Measurements from ENCODE around the gene MYO18A.

The MYO18A gene

DNA sequence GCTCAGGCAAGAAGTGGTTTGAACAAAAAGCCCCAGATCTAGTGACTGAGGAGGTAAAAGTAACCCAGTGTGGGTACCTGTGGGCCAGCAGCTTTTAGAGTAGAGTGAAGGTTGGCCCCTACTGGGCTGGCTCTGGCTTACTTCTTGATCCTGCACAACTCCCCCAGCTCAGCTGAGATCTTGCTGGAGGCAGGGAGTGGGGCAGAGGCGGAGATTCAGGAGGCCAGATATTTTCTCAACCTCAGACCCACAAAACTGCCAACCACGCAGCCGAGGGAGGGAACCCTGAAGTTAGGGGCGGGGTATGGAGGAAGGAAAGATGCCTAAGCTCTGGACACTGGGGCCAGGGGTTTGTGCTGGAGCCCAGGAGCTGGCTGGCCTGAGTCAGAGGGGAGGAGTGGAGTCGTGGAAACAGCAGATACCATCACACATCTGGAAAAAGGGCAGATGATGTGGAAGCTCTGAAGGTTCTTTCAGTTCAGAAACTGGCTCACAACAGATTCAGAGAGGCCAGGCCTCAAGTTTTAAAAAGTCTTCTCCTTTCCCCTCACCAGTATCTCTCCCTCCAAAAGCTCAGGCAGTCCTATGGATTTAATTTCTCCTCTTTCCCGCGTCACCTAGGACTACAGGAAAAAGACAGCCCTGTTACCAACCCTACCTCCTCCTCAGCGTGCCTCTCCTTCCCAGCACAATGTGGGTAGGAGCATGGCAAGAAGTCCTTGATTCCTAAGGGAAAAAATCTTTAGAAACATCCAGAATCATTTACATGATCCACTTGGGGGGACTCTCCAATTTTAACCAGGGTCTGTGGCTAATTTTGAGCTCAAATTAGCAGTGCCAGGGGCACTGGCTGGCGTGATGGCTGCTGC, 48.1 kb downstream of the MYO18A start:
- H3K36me3 ChIP-seq (ENCODE audit: control insufficient read depth in 2 of 2, insufficient read depth in 2 of 2, low read length in 2 of 2), result peaks cover 9 to 26% of the 10 kb centered on the region in 2 donors
- H3K9me3 ChIP-seq (ENCODE audit: control insufficient read depth in 2 of 2, low read length in 2 of 2), result no peaks in the 10 kb centered on the region
- H3K4me3 ChIP-seq (ENCODE audit: low read length in 2 of 2), result no peak overlapping the region
- no peak overlapping the region for H3K9ac ChIP-seq (ENCODE audit: low read depth in 1 of 2, low read length in 2 of 2)
- H3K27ac ChIP-seq (ENCODE audit: low read depth in 2 of 2, low read length in 2 of 2), result no peak overlapping the region
- H3K4me1 ChIP-seq (ENCODE audit: control insufficient read depth in 2 of 2, insufficient read depth in 2 of 2, low read length in 2 of 2), result no peaks in the 10 kb centered on the region
- H3K27me3 ChIP-seq (ENCODE audit: control insufficient read depth in 2 of 2, insufficient read depth in 2 of 2, low read length in 2 of 2), result no peaks in the 10 kb centered on the region

DNA sequence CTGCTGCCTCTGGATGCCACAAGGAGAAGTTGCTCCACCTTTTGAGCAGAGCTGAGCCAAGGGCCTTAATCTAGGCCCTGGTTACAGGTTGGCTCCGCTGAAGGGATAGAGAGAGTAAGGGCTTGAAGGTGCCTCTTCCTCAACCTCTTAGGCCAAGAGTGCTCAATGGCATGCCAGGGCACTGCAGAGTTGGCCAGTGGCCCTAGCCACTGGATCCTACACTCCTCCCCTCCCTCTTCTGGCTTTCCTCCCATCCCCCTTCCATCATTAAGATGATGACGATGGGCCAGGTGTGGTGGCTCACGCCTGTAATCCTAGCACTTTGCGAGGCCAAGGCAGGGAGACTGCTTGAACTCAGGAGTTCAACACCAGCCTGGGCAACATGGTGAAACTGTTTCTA, 50.5 kb downstream of the MYO18A start:
- Histone ChIP-seq H3K4me3 (ENCODE audit: low read length in 2 of 2) (no peak overlapping the region), H3K36me3 (ENCODE audit: control insufficient read depth in 2 of 2, insufficient read depth in 2 of 2, low read length in 2 of 2) (peaks cover 0 to 18% of the 10 kb centered on the region in 2 donors), H3K4me1 (ENCODE audit: control insufficient read depth in 2 of 2, insufficient read depth in 2 of 2, low read length in 2 of 2) (peaks cover 8 to 10% of the 10 kb centered on the region in 2 donors), H3K27ac (ENCODE audit: low read depth in 2 of 2, low read length in 2 of 2) (no peak overlapping the region), H3K27me3 (ENCODE audit: control insufficient read depth in 2 of 2, insufficient read depth in 2 of 2, low read length in 2 of 2) (no peaks in the 10 kb centered on the region), H3K9me3 (ENCODE audit: control insufficient read depth in 2 of 2, low read length in 2 of 2) (no peaks in the 10 kb centered on the region), H3K9ac (ENCODE audit: low read depth in 1 of 2, low read length in 2 of 2) (no peak overlapping the region)

DNA sequence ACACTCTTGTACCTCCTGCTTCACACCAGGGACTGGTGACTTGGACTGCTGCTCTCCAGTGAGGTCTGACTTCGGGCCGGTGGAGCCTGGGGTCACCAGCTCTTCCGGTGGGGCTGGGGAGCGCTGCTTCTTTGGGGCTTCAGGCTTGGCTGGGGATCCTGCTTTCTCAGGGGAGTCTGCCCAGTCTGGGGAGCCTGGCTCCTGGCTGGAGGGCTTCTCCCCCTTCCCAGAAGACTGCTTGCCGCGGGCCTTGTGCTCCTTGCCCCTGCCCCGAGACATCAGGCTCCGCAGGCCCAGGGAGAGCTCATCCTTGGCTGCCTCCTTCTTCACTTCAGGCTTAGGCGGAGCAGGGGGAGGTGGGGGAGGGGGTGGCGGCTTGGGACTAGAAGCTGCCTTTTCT, 52.4 kb downstream of the MYO18A start:
- H3K9me3 ChIP-seq (ENCODE audit: control insufficient read depth in 2 of 2, low read length in 2 of 2), result no peaks in the 10 kb centered on the region
- no peak overlapping the region for H3K4me3 ChIP-seq (ENCODE audit: low read length in 2 of 2)
- H3K27ac ChIP-seq (ENCODE audit: low read depth in 2 of 2, low read length in 2 of 2), result no peak overlapping the region
- H3K9ac ChIP-seq (ENCODE audit: low read depth in 1 of 2, low read length in 2 of 2), result no peak overlapping the region
- H3K27me3 ChIP-seq (ENCODE audit: control insufficient read depth in 2 of 2, insufficient read depth in 2 of 2, low read length in 2 of 2), result no peaks in the 10 kb centered on the region
- H3K4me1 ChIP-seq (ENCODE audit: control insufficient read depth in 2 of 2, insufficient read depth in 2 of 2, low read length in 2 of 2), result peaks cover 10 to 12% of the 10 kb centered on the region in 2 donors
- H3K36me3 ChIP-seq (ENCODE audit: control insufficient read depth in 2 of 2, insufficient read depth in 2 of 2, low read length in 2 of 2), result peaks cover 3 to 18% of the 10 kb centered on the region in 2 donors

DNA sequence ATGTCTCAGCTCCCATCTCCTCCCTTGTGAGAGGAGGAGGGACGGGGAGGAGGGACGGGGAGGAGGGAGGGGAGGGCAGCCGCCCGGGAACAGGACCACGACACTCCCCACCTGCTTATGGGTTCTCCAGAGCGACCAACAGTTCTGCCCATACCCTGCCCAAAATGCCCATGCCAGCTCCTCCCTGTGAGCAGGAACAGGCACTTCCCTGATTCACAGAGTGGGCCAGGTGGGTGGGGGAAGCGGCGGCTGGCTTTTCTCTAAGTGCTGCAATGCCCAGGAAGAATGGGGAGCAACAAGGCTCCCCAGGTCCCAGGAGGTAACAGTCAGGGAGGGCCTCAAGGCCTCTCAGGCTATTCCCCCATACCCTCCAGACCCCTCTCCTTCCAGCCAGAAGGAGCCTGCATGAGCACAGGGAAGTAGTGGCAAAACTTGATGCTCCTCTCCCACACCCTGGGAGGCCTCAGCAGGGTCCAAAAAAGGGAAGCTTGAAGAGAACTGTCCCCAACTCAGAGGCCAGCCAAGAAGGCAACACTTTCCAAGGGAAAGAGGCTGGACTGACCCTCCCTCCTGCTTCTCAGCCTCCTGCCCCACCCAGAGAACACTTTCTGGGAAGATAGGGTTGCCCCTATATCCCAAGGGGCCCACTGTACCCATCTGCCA, 53.8 kb downstream of the MYO18A start:
- no peaks in the 10 kb centered on the region for H3K27me3 ChIP-seq (ENCODE audit: control insufficient read depth in 2 of 2, insufficient read depth in 2 of 2, low read length in 2 of 2)
- peaks cover 10 to 12% of the 10 kb centered on the region in 2 donors for H3K4me1 ChIP-seq (ENCODE audit: control insufficient read depth in 2 of 2, insufficient read depth in 2 of 2, low read length in 2 of 2)
- no peaks in the 10 kb centered on the region for H3K9me3 ChIP-seq (ENCODE audit: control insufficient read depth in 2 of 2, low read length in 2 of 2)
- H3K36me3 ChIP-seq (ENCODE audit: control insufficient read depth in 2 of 2, insufficient read depth in 2 of 2, low read length in 2 of 2), result peaks cover 9 to 30% of the 10 kb centered on the region in 2 donors
- no peak overlapping the region for H3K27ac ChIP-seq (ENCODE audit: low read depth in 2 of 2, low read length in 2 of 2)
- no peak overlapping the region for H3K9ac ChIP-seq (ENCODE audit: low read depth in 1 of 2, low read length in 2 of 2)
- no peak overlapping the region for H3K4me3 ChIP-seq (ENCODE audit: low read length in 2 of 2)

DNA sequence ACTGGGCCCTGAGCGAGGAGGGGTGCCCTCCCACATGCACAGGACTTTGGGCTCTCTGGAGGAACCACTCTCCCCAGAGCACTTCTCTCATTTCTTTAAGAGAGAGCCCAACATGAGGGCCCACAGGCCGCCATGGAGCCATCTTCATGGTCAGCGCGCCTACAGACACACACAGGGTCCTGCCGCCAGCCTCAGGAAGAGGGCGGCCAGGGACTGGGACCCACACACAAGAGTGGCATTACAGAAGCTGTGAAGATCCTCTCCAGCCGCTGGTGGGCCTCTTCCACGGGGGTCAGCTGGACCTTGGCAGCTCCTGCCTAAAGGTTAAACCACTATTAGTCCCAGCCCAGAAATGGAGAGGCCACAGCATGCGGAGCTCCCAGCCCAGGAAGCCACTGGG, 54.5 kb downstream of the MYO18A start:
- H3K27ac ChIP-seq (ENCODE audit: low read depth in 2 of 2, low read length in 2 of 2), result no peak overlapping the region
- H3K9me3 ChIP-seq (ENCODE audit: control insufficient read depth in 2 of 2, low read length in 2 of 2), result no peaks in the 10 kb centered on the region
- H3K4me1 ChIP-seq (ENCODE audit: control insufficient read depth in 2 of 2, insufficient read depth in 2 of 2, low read length in 2 of 2), result peaks cover 10 to 12% of the 10 kb centered on the region in 2 donors
- no peaks in the 10 kb centered on the region for H3K27me3 ChIP-seq (ENCODE audit: control insufficient read depth in 2 of 2, insufficient read depth in 2 of 2, low read length in 2 of 2)
- no peak overlapping the region for H3K9ac ChIP-seq (ENCODE audit: low read depth in 1 of 2, low read length in 2 of 2)
- no peak overlapping the region for H3K4me3 ChIP-seq (ENCODE audit: low read length in 2 of 2)
- H3K36me3 ChIP-seq (ENCODE audit: control insufficient read depth in 2 of 2, insufficient read depth in 2 of 2, low read length in 2 of 2), result peaks cover 17 to 37% of the 10 kb centered on the region in 2 donors

DNA sequence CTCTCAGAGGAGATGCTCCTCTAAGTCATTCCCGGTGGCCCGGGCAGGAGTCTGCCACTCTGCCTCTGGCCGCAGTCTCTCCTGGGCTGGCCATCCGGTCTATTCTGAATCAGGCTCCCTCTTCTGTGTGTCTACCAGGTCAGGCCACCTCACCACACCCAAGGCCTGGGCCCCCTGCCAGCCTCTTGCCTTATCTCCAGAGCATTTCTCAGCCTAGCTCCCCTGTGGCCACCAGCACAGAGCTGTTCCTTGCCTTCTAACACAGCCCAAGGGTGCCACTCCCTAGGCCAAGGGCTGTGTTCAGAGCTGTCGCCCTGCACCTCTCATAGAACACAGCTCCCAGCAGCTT, 55.3 kb downstream of the MYO18A start:
- H3K4me1 ChIP-seq (ENCODE audit: control insufficient read depth in 2 of 2, insufficient read depth in 2 of 2, low read length in 2 of 2), result peaks cover 10 to 12% of the 10 kb centered on the region in 2 donors
- no peak overlapping the region for H3K9ac ChIP-seq (ENCODE audit: low read depth in 1 of 2, low read length in 2 of 2)
- H3K27me3 ChIP-seq (ENCODE audit: control insufficient read depth in 2 of 2, insufficient read depth in 2 of 2, low read length in 2 of 2), result no peaks in the 10 kb centered on the region
- H3K36me3 ChIP-seq (ENCODE audit: control insufficient read depth in 2 of 2, insufficient read depth in 2 of 2, low read length in 2 of 2), result peaks cover 24 to 44% of the 10 kb centered on the region in 2 donors
- H3K27ac ChIP-seq (ENCODE audit: low read depth in 2 of 2, low read length in 2 of 2), result peak overlapping the region in 1 of 2 donors; percentile 32
- H3K9me3 ChIP-seq (ENCODE audit: control insufficient read depth in 2 of 2, low read length in 2 of 2), result no peaks in the 10 kb centered on the region
- H3K4me3 ChIP-seq (ENCODE audit: low read length in 2 of 2), result no peak overlapping the region

DNA sequence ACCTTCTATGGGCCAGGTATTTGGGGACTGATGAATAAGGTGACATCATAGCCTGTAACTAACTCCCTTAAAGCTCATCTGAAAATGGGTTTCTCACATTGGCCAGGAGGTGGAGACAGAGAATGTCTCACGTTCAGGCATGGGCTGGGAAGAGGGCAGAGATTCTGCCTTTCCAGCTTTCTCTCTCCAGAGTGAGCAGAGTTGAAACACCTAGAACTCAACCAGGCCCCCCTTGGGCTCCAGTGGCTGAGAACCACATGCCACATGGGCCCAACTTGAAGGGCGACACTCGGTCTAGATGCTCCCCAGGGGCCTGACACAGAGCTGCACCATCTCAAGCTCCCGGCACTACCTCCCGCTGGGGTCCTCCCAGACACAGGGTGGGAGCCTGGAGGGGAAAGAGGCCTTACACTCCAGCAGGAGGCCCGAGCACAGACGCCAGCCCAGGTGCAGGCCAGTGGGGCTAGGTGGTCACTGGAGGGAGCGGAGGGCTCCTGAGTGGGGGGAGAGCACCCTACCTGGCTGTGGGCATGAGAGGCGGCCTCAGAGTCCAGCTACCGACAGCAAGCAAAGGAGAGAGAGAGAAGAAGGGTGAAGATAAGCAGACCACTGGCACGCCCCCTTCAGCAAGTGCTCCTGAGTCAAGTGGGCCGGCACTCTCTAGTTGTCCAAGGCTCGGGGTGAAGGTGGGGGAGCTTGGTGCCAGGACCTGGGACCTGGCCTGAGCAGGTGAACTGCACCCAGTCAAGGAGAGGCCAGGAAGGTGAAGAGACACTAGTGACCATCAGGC, 55.9 kb downstream of the MYO18A start:
- Histone ChIP-seq H3K4me1 (ENCODE audit: control insufficient read depth in 2 of 2, insufficient read depth in 2 of 2, low read length in 2 of 2) (peaks cover 10 to 12% of the 10 kb centered on the region in 2 donors), H3K27ac (ENCODE audit: low read depth in 2 of 2, low read length in 2 of 2) (no peak overlapping the region), H3K9me3 (ENCODE audit: control insufficient read depth in 2 of 2, low read length in 2 of 2) (no peaks in the 10 kb centered on the region), H3K4me3 (ENCODE audit: low read length in 2 of 2) (no peak overlapping the region), H3K36me3 (ENCODE audit: control insufficient read depth in 2 of 2, insufficient read depth in 2 of 2, low read length in 2 of 2) (peaks cover 25 to 41% of the 10 kb centered on the region in 2 donors), H3K9ac (ENCODE audit: low read depth in 1 of 2, low read length in 2 of 2) (no peak overlapping the region), H3K27me3 (ENCODE audit: control insufficient read depth in 2 of 2, insufficient read depth in 2 of 2, low read length in 2 of 2) (no peaks in the 10 kb centered on the region)

DNA sequence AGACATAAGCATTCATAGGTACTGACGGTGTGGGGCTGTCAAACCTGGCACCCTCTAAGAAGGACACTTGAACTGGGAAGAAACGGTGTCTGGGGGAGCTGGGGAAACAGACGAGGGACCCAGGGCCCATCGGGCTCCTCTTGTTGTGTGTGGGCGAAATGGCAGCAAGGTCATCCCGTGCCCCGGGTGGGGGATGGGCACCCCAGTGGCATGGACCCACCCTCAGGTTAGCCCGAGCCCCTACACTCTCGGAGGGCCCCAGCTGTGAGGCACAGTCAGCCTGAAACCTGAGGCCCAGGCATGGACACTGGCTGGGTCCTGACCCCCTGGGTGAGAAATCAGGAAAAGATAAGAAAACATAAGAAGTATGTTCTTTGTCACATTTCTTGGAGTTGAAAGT, 57.1 kb downstream of the MYO18A start:
- Histone ChIP-seq H3K27me3 (ENCODE audit: control insufficient read depth in 2 of 2, insufficient read depth in 2 of 2, low read length in 2 of 2) (no peaks in the 10 kb centered on the region), H3K4me1 (ENCODE audit: control insufficient read depth in 2 of 2, insufficient read depth in 2 of 2, low read length in 2 of 2) (peaks cover 10 to 12% of the 10 kb centered on the region in 2 donors), H3K27ac (ENCODE audit: low read depth in 2 of 2, low read length in 2 of 2) (no peak overlapping the region), H3K4me3 (ENCODE audit: low read length in 2 of 2) (no peak overlapping the region), H3K9ac (ENCODE audit: low read depth in 1 of 2, low read length in 2 of 2) (no peak overlapping the region), H3K9me3 (ENCODE audit: control insufficient read depth in 2 of 2, low read length in 2 of 2) (no peaks in the 10 kb centered on the region), H3K36me3 (ENCODE audit: control insufficient read depth in 2 of 2, insufficient read depth in 2 of 2, low read length in 2 of 2) (peaks cover 34 to 48% of the 10 kb centered on the region in 2 donors)

DNA sequence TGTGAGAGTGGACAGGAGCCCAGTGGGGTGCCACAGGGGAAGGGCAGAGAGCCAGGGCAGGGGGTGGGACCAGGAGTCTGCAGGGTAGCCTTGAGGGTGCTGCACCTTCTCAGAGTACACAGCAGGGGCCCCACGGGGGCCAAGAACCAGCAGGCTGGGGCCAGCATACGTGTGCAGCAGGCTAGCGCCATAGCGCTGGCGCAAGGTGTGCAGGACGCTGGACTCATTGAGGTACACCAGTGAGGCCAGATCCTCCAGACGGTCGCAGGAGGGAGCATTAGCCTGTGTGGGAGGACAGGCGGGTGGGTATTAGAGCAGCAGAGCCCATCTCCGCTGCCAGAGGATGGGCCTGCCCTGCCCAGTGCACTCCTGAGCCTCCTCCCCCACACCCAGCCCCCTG, 58.8 kb downstream of the MYO18A start:
- Histone ChIP-seq H3K9ac (ENCODE audit: low read depth in 1 of 2, low read length in 2 of 2) (no peak overlapping the region), H3K27ac (ENCODE audit: low read depth in 2 of 2, low read length in 2 of 2) (no peak overlapping the region), H3K9me3 (ENCODE audit: control insufficient read depth in 2 of 2, low read length in 2 of 2) (no peaks in the 10 kb centered on the region), H3K27me3 (ENCODE audit: control insufficient read depth in 2 of 2, insufficient read depth in 2 of 2, low read length in 2 of 2) (no peaks in the 10 kb centered on the region), H3K36me3 (ENCODE audit: control insufficient read depth in 2 of 2, insufficient read depth in 2 of 2, low read length in 2 of 2) (peaks cover 34 to 42% of the 10 kb centered on the region in 2 donors), H3K4me1 (ENCODE audit: control insufficient read depth in 2 of 2, insufficient read depth in 2 of 2, low read length in 2 of 2) (peaks cover 7 to 12% of the 10 kb centered on the region in 2 donors), H3K4me3 (ENCODE audit: low read length in 2 of 2) (no peak overlapping the region)

DNA sequence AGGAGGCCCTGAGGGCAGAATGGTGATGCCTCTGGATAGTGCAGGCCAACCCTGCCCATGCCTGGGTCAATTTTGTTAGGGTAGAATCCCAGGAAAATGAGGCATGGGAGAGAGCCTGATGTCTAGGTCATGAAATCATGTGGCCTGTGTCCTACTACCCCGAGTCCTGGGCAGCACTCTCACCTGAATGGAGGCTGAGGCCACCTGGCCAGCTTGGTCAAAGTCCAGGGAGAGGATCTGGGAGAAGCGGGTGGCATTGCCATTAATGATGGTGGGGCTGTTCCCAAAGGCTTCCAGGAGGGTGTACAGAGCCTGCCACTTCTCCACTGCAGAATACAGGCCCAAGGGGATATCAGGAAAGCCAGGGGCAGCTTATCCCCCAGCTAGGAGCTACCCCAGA, 59.8 kb downstream of the MYO18A start:
- peaks cover 42 to 52% of the 10 kb centered on the region in 2 donors for H3K36me3 ChIP-seq (ENCODE audit: control insufficient read depth in 2 of 2, insufficient read depth in 2 of 2, low read length in 2 of 2)
- no peak overlapping the region for H3K9ac ChIP-seq (ENCODE audit: low read depth in 1 of 2, low read length in 2 of 2)

More for the DNA sequence above, 59.8 kb downstream of the MYO18A start:
- H3K27ac ChIP-seq (ENCODE audit: low read depth in 2 of 2, low read length in 2 of 2), result no peak overlapping the region
- no peaks in the 10 kb centered on the region for H3K9me3 ChIP-seq (ENCODE audit: control insufficient read depth in 2 of 2, low read length in 2 of 2)
- no peak overlapping the region for H3K4me3 ChIP-seq (ENCODE audit: low read length in 2 of 2)
- H3K4me1 ChIP-seq (ENCODE audit: control insufficient read depth in 2 of 2, insufficient read depth in 2 of 2, low read length in 2 of 2), result peaks cover 4 to 10% of the 10 kb centered on the region in 2 donors
- H3K27me3 ChIP-seq (ENCODE audit: control insufficient read depth in 2 of 2, insufficient read depth in 2 of 2, low read length in 2 of 2), result no peaks in the 10 kb centered on the region
